ENCODE measurements around the gene HSD17B4. TPM values are rescaled to one million over a fixed set of nuclear protein-coding genes. Genes with fewer than 3 reads are reported as not detected.
A peak's percentile ranks its signal among the peaks of the same experiment; 100 is the strongest.

HSD17B4 gene
- total RNA-seq, 1 experiment from 2014 or later = 362 TPM

GRCh38 chr5:119578937-119579336 lies 126.6 kb downstream of the HSD17B4 start (continued):
- TF ChIP-seq CREM (CRISPR knock-in tag; IDR thresholded peaks at IDR 0.05) (no peak), RELA (CRISPR knock-in tag; IDR thresholded peaks at IDR 0.05; ENCODE audit: borderline replicate concordance) (no peak), CBFB (CRISPR knock-in tag; IDR thresholded peaks at IDR 0.05; ENCODE audit: low read depth) (no peak), ZNF423 (CRISPR knock-in tag; IDR thresholded peaks at IDR 0.05) (no peak)

- peaks cover 26% of the 10 kb centered on the region for H3K4me1 Mint-ChIP-seq
- DNase-seq (ENCODE audit: low spot score) = peak; percentile 28
These were observed 130.7 kb downstream of the HSD17B4 start for GRCh38 chr5:119582987-119583386.

GRCh38 chr5:119583684-119584083 lies 131.4 kb downstream of the HSD17B4 start:
- Mint-ChIP-seq H3K27ac (no peak overlapping the region), H3K9me3 (peaks cover 15% of the 10 kb centered on the region), H3K36me3 (peaks cover 2% of the 10 kb centered on the region; the same call in 1 of the 2 replicates), H3K4me1 (peaks cover 26% of the 10 kb centered on the region), H3K4me3 (no peak overlapping the region), H3K27me3 (ENCODE audit: low read depth) (no peaks in the 10 kb centered on the region)
- POLR2A ChIA-PET = no interaction called here
- ATAC-seq (no peak), DNase-seq (ENCODE audit: low spot score) (no peak)
- TF ChIP-seq ZNF425 (CRISPR knock-in tag; conservative IDR thresholded peaks at IDR 0.05) (no peak), SOX15 (CRISPR knock-in tag; IDR thresholded peaks at IDR 0.05) (no peak)
- CTCF ChIA-PET = interaction anchor here (1.6 kb wide), 1 partner anchor 113 kb away, joined by 6 read pairs; no protein-coding TSS in a partner anchor

More at GRCh38 chr5:119582987-119583386, 130.7 kb downstream of the HSD17B4 start:
- ATAC-seq = peak; percentile 89
- no peak overlapping the region; the same call in 1 of the 2 replicates for H3K27ac Mint-ChIP-seq
- H3K27me3 Mint-ChIP-seq (ENCODE audit: low read depth) = no peaks in the 10 kb centered on the region
- no peak for TF ChIP-seq MYBL2 (CRISPR knock-in tag; IDR thresholded peaks at IDR 0.05)
- TF ChIP-seq TEAD4 (CRISPR knock-in tag; IDR thresholded peaks at IDR 0.05) = no peak
- no peak for TF ChIP-seq ATF3 (CRISPR knock-in tag; conservative IDR thresholded peaks at IDR 0.05)
- TF ChIP-seq JUN (CRISPR knock-in tag; IDR thresholded peaks at IDR 0.05) = no peak
- TF ChIP-seq ZNF423 (CRISPR knock-in tag; IDR thresholded peaks at IDR 0.05) = no peak; the same call in 1 of the 2 replicates
- TF ChIP-seq FOXJ3 (CRISPR knock-in tag; IDR thresholded peaks at IDR 0.05; ENCODE audit: borderline replicate concordance) = no peak
- no peak for TF ChIP-seq ZBTB43 (CRISPR knock-in tag; IDR thresholded peaks at IDR 0.05)
- TF ChIP-seq RELA (CRISPR knock-in tag; IDR thresholded peaks at IDR 0.05; ENCODE audit: borderline replicate concordance) = no peak
- no peak for TF ChIP-seq CTCF (IDR thresholded peaks at IDR 0.05)
- no peak for TF ChIP-seq NR3C1 (CRISPR knock-in tag; conservative IDR thresholded peaks at IDR 0.05; ENCODE audit: low read depth)
- TF ChIP-seq EMX1 (CRISPR knock-in tag; IDR thresholded peaks at IDR 0.05) = no peak
- no peak overlapping the region for H3K4me3 Mint-ChIP-seq
- H3K36me3 Mint-ChIP-seq = no peaks in the 10 kb centered on the region; the same call in 1 of the 2 replicates
- POLR2A ChIA-PET = no interaction called here
- peaks cover 11% of the 10 kb centered on the region for H3K9me3 Mint-ChIP-seq
- CTCF ChIA-PET = interaction anchor here (1.0 to 1.6 kb wide), 4 partner anchors 11 to 112 kb away, joined by 3 to 6 read pairs (median 3); no protein-coding TSS in a partner anchor

Other genes starting within 250 kb of the HSD17B4 start
- gene TNFAIP8, start 96.5 kb upstream of the HSD17B4 start, total RNA-seq (2021) = 18.1 to 24.1 TPM (median 19.9 TPM) in 3 replicates
- not detected in 3 replicates for gene FAM170A, start 177.1 kb downstream of the HSD17B4 start, total RNA-seq (2021)

Data from WTC11 (cell line).